TTC549 (cell line): ENCODE data around the gene DOCK10.

ENCODE experiments used
- FAIRE-seq: peaks from 2 replicates; lab custom pipeline; 2012; peaks lifted over from hg19 to GRCh38; lab: Jason Lieb, UNC

Gene DOCK10

GRCh38 chr2:225011585-225011984 is 30.7 kb downstream of the DOCK10 start:
- FAIRE-seq = no peak

DNA sequence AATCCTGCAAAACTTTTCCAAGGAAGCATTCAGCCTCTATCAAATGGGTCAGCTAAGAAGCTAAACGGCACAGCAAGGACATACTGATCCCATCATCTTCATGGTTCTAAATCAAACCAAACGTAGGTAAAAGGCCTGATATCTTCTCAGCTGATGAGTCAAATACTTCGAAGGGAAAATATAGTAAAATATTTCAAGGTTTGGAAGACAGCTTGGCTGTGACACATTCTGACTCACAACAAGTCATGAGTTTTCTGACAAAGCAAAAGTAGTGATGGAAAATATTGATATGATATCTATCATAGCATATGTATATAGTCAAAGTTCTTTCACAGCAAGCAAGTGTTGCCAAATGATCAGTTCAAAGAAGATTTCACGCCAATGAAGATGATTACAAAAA is 31.5 kb downstream of the DOCK10 start:
- FAIRE-seq = no peak

- no peak for FAIRE-seq
Observed at GRCh38 chr2:225009768-225010167, 32.5 kb downstream of the DOCK10 start.

DNA sequence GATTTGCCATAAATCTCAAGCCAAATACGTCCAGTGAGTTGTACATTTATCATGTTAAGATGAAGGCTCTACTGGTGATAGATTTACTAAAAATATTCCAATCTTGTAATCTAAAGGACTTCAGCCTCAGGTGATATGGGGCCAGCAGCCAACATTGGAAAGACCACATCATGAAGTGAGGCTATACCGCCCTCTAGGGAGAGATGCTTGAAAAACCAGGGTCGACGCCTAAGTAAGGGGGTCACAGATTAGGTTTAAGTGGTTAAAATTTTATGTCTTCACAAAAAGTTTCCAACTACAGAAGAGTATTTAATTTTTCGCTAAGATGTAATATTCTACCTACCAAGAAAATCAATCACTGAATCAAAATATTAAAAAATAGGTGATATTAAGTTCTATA is 33.3 kb downstream of the DOCK10 start:
- FAIRE-seq = no peak

GRCh38 chr2:225008179-225008856 is 34.0 kb downstream of the DOCK10 start:
- no peak for FAIRE-seq

GRCh38 chr2:225006730-225007129 is 35.5 kb downstream of the DOCK10 start:
- FAIRE-seq = no peak

DNA sequence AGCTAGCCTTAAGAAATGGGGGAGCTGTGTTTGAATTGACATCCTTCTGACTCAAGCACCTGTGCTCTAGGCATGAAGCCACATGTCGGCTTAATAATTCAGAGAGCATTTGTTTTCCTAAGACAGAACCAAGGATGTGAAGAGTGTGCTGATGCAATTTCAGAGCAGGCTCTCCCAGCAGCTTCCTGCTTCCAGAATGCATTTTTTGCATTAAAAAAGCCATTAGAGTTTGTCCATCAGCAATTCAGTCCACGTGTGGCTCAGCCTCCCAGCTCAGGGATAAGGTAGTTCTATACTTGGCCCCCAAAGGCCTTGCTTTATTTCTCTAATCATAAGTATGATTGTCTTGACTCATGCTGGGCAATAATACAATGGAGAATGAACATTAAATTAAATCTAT is 37.7 kb downstream of the DOCK10 start:
- FAIRE-seq = no peak

GRCh38 chr2:225002656-225003045 is 39.6 kb downstream of the DOCK10 start:
- FAIRE-seq = no peak

GRCh38 chr2:225002039-225002655 is 40.1 kb downstream of the DOCK10 start:
- FAIRE-seq = no peak

- FAIRE-seq = no peak
Observed at GRCh38 chr2:224999754-225000153, 42.5 kb downstream of the DOCK10 start.

DNA sequence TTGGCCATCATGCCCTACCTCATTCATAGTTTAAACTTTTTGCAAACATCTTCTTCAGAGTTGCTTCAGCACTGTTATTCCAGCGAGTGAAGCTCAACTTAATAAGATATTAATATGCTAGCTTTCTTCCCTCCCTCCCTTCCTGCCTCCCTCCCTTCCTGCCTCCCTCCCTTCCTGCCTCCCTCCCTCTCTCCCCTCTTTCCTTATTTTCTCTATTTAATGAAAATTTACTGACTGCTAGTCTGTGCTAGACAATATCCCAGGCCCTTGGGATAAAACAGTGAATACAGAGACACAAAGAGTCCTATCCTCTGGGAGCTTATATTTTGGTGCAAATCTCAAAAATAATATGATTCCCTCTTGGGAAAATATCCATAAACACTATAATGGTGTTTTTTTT is 42.9 kb downstream of the DOCK10 start:
- FAIRE-seq = no peak

DNA sequence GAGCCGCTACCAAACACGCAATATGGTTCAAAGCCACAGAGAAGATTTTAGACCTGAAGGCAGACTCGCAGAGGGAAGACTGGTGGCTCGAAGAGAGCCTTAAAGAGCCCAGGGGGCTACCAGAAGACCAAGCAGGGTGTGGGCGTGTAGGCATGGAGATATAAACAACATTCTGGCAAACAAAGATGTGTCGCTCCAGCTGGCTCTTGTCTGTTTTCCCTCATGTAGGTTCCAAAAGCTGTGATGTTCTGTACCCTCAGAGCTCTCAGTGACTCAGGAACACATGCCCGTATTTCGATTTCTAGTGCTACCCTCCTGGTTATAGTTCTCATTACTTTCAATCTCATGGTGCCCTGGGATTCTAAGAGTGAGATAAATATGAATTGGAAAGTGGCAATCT is 44.5 kb downstream of the DOCK10 start:
- no peak for FAIRE-seq

GRCh38 chr2:224995419-224995818 is 46.8 kb downstream of the DOCK10 start:
- no peak for FAIRE-seq

DNA sequence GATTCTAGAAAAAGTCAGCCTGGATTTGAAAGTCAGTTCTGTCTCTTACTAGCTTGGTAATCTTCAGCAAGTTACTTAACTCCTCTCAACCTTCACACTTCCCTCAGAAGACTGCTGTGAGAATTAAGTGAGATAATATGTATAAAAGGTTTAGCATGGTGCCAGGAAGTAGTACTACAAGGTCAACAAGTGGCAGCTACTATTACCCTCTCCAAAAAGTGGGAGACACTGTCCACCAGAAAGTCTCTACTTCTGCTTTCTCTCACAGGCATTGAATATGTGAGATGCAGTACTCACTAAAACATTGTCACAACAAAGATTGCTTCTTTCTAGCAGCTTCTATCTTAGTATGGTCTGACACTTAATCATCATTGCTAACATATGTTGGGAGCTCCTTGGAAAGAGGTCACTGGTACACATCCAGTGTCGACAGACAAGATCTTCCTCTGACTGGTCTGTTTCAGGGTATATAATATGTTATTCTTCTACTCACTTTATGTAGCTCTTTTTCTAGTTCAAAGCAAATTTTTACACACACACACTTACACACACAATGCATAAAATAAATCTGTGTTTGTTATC is 47.9 kb downstream of the DOCK10 start:
- FAIRE-seq = no peak

DNA sequence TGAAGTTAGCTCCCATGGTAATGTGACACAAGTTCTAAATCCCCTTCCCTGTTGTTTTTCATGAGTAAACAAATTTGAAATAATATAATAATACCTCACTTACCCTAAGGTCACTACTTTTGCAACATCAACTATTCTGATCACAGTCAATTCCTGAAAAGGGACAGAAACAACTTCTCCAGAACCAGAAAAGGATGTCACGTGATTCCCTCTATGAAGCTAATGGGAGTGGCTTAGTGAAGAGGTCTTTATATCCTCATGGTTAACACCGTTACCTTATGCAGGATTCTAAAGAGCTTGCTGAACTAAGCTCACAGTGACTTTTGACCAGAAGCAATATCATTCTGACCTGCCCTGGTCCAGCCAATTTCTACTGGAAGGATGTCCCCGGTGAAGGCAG is 51.6 kb downstream of the DOCK10 start:
- FAIRE-seq = no peak

- no peak for FAIRE-seq
Observed at GRCh38 chr2:224987733-224988132, 54.5 kb downstream of the DOCK10 start.

DNA sequence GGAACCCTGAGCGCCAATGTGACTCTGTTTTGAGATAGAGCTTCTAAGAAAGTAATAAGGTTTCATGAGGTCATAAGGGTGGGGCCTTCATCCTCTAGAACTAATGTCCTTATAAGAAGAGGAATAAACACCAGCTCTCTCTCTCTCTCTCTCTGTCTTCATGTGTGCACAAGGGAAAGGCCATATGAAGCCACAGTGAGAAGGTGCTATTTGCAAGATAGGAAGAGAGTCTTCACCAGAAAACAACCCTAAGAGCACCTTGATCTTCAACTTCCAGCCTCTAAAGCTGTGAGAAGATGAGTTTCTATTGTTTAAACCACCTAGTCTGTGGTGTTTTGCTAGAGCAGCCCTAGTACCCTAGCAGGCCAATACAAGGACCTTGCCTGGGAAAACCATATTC is 55.8 kb downstream of the DOCK10 start:
- FAIRE-seq = no peak

- FAIRE-seq = no peak
Observed at GRCh38 chr2:224984637-224985036, 57.6 kb downstream of the DOCK10 start.

GRCh38 chr2:224983712-224984554 is 58.3 kb downstream of the DOCK10 start:
- FAIRE-seq = no peak

GRCh38 chr2:224982910-224983711 is 59.2 kb downstream of the DOCK10 start:
- no peak for FAIRE-seq

- FAIRE-seq = no peak
Observed at GRCh38 chr2:224982226-224982625, 60.0 kb downstream of the DOCK10 start.
